ENCODE data around the gene KRT32. TPM values are rescaled to one million over a fixed set of nuclear protein-coding genes. Genes with fewer than 3 reads are reported as not detected.

KRT32 gene
- polyA plus RNA-seq, 1 donor (not counting 4 experiments of a cell fraction or from before 2014, with no cell fraction given) = not detected

DNA sequence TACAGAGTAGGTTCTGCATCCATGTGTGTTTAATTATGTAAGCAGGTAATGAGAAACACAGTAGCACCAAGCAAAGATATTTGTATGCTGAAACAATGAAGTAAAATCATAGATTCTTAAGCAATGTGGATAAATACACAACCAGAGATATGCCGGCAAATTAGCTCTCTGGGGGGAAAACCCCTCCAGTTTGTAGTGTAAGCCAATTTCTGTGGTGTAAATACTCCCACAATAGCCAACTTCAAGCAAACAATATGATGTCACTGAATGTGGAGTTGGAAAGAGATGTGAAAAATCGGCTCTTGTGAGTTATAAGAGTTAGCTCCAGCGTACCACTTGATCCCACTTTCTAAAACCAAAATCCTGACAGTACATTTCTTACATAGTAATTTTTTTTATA is 22.5 kb downstream of the KRT32 start:
- H3K27me3 ChIP-seq (ENCODE audit: control insufficient read depth, extremely low read depth, insufficient read depth, low read length) = peaks cover 4% of the 10 kb centered on the region

GRCh38 chr17:41444186-41444585 is 23.0 kb downstream of the KRT32 start:
- no peak for DNase-seq (ENCODE audit: low read depth, low spot score)
- Histone ChIP-seq H2AFZ (ENCODE audit: control insufficient read depth, low read length) (no peak overlapping the region), H3K36me3 (ENCODE audit: control insufficient read depth in 2 of 2, extremely low read depth in 1 of 2, insufficient read depth in 2 of 2, low read length in 2 of 2) (no peaks in the 10 kb centered on the region), H3K27ac (ENCODE audit: control insufficient read depth, insufficient read depth, low read length) (no peak overlapping the region), H3K27me3 (ENCODE audit: control insufficient read depth, extremely low read depth, insufficient read depth, low read length) (peaks cover 4% of the 10 kb centered on the region), H3K9me1 (ENCODE audit: control insufficient read depth, extremely low read depth, insufficient read depth, low read length) (no peaks in the 10 kb centered on the region), H3K9me3 (ENCODE audit: control insufficient read depth, low read depth, low read length) (no peaks in the 10 kb centered on the region), H3K79me2 (ENCODE audit: control insufficient read depth, insufficient read depth, low read length) (no peaks in the 10 kb centered on the region), H3K4me1 (ENCODE audit: control insufficient read depth, extremely low read depth, insufficient read depth, low read length) (peaks cover 11% of the 10 kb centered on the region), H4K20me1 (ENCODE audit: control insufficient read depth, extremely low read depth, insufficient read depth, low read length) (no peaks in the 10 kb centered on the region), H3K9ac (ENCODE audit: control insufficient read depth, extremely low read depth, insufficient read depth, low read length) (no peak overlapping the region), H3K4me2 (ENCODE audit: control insufficient read depth, extremely low read depth, insufficient read depth, low read depth, low read length) (no peak overlapping the region), H3K4me3 (ENCODE audit: control insufficient read depth in 2 of 3, extremely low read depth in 1 of 3, insufficient read depth in 2 of 3, low read depth in 1 of 3, low read length in 3 of 3) (no peak overlapping the region)
- FAIRE-seq = no peak
- TF ChIP-seq EZH2 (IDR thresholded peaks at IDR 0.05; ENCODE audit: low read length) = no peak
- TF ChIP-seq, protein P1, sequence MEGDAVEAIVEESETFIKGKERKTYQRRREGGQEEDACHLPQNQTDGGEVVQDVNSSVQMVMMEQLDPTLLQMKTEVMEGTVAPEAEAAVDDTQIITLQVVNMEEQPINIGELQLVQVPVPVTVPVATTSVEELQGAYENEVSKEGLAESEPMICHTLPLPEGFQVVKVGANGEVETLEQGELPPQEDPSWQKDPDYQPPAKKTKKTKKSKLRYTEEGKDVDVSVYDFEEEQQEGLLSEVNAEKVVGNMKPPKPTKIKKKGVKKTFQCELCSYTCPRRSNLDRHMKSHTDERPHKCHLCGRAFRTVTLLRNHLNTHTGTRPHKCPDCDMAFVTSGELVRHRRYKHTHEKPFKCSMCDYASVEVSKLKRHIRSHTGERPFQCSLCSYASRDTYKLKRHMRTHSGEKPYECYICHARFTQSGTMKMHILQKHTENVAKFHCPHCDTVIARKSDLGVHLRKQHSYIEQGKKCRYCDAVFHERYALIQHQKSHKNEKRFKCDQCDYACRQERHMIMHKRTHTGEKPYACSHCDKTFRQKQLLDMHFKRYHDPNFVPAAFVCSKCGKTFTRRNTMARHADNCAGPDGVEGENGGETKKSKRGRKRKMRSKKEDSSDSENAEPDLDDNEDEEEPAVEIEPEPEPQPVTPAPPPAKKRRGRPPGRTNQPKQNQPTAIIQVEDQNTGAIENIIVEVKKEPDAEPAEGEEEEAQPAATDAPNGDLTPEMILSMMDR (optimal IDR thresholded peaks at IDR 0.05 in 1 of 3, IDR thresholded peaks at IDR 0.05 in 1 of 3, conservative IDR thresholded peaks at IDR 0.05 in 1 of 3; ENCODE audit: extremely low read depth in 1 of 3, insufficient read depth in 2 of 3, low read length in 3 of 3) = no peak
- dilution Hi-C loops (cut with MboI; ENCODE audit: extremely low pct_ligation_motif_present, low sequenced_read_pairs) = no loop called here

More for the DNA sequence above, 22.5 kb downstream of the KRT32 start:
- DNase-seq (ENCODE audit: low read depth, low spot score) (no peak), FAIRE-seq (no peak)
- Histone ChIP-seq H3K9ac (ENCODE audit: control insufficient read depth, extremely low read depth, insufficient read depth, low read length) (no peak overlapping the region), H3K36me3 (ENCODE audit: control insufficient read depth in 2 of 2, extremely low read depth in 1 of 2, insufficient read depth in 2 of 2, low read length in 2 of 2) (no peaks in the 10 kb centered on the region), H3K4me3 (ENCODE audit: control insufficient read depth in 2 of 3, extremely low read depth in 1 of 3, insufficient read depth in 2 of 3, low read depth in 1 of 3, low read length in 3 of 3) (no peak overlapping the region), H4K20me1 (ENCODE audit: control insufficient read depth, extremely low read depth, insufficient read depth, low read length) (no peaks in the 10 kb centered on the region), H3K27ac (ENCODE audit: control insufficient read depth, insufficient read depth, low read length) (no peak overlapping the region), H3K79me2 (ENCODE audit: control insufficient read depth, insufficient read depth, low read length) (no peaks in the 10 kb centered on the region), H2AFZ (ENCODE audit: control insufficient read depth, low read length) (no peak overlapping the region), H3K4me2 (ENCODE audit: control insufficient read depth, extremely low read depth, insufficient read depth, low read depth, low read length) (no peak overlapping the region), H3K4me1 (ENCODE audit: control insufficient read depth, extremely low read depth, insufficient read depth, low read length) (peaks cover 11% of the 10 kb centered on the region), H3K9me1 (ENCODE audit: control insufficient read depth, extremely low read depth, insufficient read depth, low read length) (no peaks in the 10 kb centered on the region), H3K9me3 (ENCODE audit: control insufficient read depth, low read depth, low read length) (no peaks in the 10 kb centered on the region)
- TF ChIP-seq EZH2 (IDR thresholded peaks at IDR 0.05; ENCODE audit: low read length) = no peak
- TF ChIP-seq, protein P1 (optimal IDR thresholded peaks at IDR 0.05 in 1 of 3, IDR thresholded peaks at IDR 0.05 in 1 of 3, conservative IDR thresholded peaks at IDR 0.05 in 1 of 3; ENCODE audit: extremely low read depth in 1 of 3, insufficient read depth in 2 of 3, low read length in 3 of 3) = no peak
- dilution Hi-C loops (cut with MboI; ENCODE audit: extremely low pct_ligation_motif_present, low sequenced_read_pairs) = no loop called here

Data from keratinocyte (primary cell).